Measurements from ENCODE around the gene FBXL13. TPM values are rescaled to one million over a fixed set of nuclear protein-coding genes. Genes with fewer than 3 reads are reported as not detected.
"Not testable (repeated sequence)": the region's sequence is repeated elsewhere in the genome, so short reads cannot be mapped to it uniquely, and the experiment has no call there.

The FBXL13 gene
- total RNA-seq, 1 experiment from 2014 or later = 0.35 TPM

DNA sequence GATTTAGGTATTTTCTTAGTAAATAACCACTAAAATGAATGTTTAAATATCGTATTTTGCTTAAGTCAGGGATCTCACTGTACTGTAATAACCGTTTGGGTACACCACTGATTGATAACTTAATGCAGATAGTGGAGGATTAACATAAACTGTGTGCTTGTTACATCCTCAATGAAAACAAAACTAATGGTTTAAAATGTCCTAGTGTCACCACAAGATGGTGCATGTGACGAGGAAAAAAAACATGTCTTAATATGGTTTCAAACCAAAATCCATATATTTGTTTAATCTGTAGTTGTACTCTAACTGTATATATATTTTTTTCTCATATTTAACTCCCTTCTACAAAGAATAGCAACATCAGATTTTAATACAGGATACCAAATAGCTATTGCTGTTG lies 19.5 kb upstream of the FBXL13 start:
- BruUV-seq (replicated peaks) = no TSS peak
- no peak for DNase-seq (ENCODE audit: unreplicated experiment)
- Mint-ChIP-seq H3K4me1 (ENCODE audit: insufficient read depth, unreplicated experiment) (peaks cover 5% of the 10 kb centered on the region), H3K27ac (ENCODE audit: low read depth, unreplicated experiment) (no peak overlapping the region), H3K4me3 (ENCODE audit: unreplicated experiment) (no peak overlapping the region), H3K9me3 (ENCODE audit: unreplicated experiment) (no peaks in the 10 kb centered on the region), H3K27me3 (ENCODE audit: insufficient read depth, unreplicated experiment) (no peaks in the 10 kb centered on the region), H3K36me3 (ENCODE audit: insufficient read depth, unreplicated experiment) (peaks cover 54% of the 10 kb centered on the region)
- POLR2A ChIA-PET = interaction anchor here (1.0 to 8.0 kb wide), 3 partner anchors 11 to 55 kb away, joined by 3 to 45 read pairs (median 7); partner anchors contain the start of genes ARMC10, FBXL13 and NAPEPLD
- TF ChIP-seq, protein P1, sequence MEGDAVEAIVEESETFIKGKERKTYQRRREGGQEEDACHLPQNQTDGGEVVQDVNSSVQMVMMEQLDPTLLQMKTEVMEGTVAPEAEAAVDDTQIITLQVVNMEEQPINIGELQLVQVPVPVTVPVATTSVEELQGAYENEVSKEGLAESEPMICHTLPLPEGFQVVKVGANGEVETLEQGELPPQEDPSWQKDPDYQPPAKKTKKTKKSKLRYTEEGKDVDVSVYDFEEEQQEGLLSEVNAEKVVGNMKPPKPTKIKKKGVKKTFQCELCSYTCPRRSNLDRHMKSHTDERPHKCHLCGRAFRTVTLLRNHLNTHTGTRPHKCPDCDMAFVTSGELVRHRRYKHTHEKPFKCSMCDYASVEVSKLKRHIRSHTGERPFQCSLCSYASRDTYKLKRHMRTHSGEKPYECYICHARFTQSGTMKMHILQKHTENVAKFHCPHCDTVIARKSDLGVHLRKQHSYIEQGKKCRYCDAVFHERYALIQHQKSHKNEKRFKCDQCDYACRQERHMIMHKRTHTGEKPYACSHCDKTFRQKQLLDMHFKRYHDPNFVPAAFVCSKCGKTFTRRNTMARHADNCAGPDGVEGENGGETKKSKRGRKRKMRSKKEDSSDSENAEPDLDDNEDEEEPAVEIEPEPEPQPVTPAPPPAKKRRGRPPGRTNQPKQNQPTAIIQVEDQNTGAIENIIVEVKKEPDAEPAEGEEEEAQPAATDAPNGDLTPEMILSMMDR (IDR thresholded peaks at IDR 0.05; ENCODE audit: unreplicated experiment) = no peak
- intact Hi-C loops (cut with micrococcal nuclease) = no loop called here
- CTCF ChIA-PET = no interaction called here

GRCh38 chr7:103093429-103093828 lies 18.8 kb upstream of the FBXL13 start:
- ChIA-PET CTCF (interaction anchor here (1.0 kb wide), 1 partner anchor 18 kb away, joined by 4 read pairs; the partner anchor contains the start of gene ARMC10), POLR2A (interaction anchor here (1.0 to 8.0 kb wide), 3 partner anchors 12 to 56 kb away, joined by 3 to 45 read pairs (median 7); partner anchors contain the start of genes ARMC10, FBXL13 and NAPEPLD)
- Mint-ChIP-seq H3K27ac (ENCODE audit: low read depth, unreplicated experiment) (no peak overlapping the region), H3K36me3 (ENCODE audit: insufficient read depth, unreplicated experiment) (peaks cover 59% of the 10 kb centered on the region), H3K4me1 (ENCODE audit: insufficient read depth, unreplicated experiment) (peaks cover 5% of the 10 kb centered on the region), H3K4me3 (ENCODE audit: unreplicated experiment) (no peak overlapping the region), H3K9me3 (ENCODE audit: unreplicated experiment) (no peaks in the 10 kb centered on the region), H3K27me3 (ENCODE audit: insufficient read depth, unreplicated experiment) (no peaks in the 10 kb centered on the region)
- DNase-seq (ENCODE audit: unreplicated experiment) = peak; percentile 49
- intact Hi-C loops (cut with micrococcal nuclease) = no loop called here
- BruUV-seq (replicated peaks) = no TSS peak
- TF ChIP-seq, protein P1 (IDR thresholded peaks at IDR 0.05; ENCODE audit: unreplicated experiment) = no peak

DNA sequence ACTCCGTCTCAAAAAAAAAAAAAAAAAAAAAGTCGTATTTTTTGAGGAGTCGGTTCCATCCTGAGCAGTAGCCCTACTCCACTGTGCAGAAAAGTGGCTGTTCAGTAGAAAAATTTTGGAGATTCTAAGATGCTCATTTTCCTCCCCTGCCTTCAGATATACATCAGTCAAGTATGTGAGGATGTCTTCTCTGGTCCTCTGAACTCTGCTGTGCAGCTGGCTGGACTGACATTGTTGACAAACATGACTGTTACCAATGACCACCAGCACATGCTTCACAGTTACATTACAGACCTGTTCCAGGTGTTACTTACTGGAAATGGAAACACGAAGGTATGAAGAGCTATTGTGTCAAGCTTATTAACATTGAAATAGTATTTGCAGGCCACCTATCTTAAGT lies 17.7 kb upstream of the FBXL13 start:
- DNase-seq (ENCODE audit: unreplicated experiment); H3K27ac Mint-ChIP-seq (ENCODE audit: low read depth, unreplicated experiment); H3K27me3 Mint-ChIP-seq (ENCODE audit: insufficient read depth, unreplicated experiment); intact Hi-C loops (cut with micrococcal nuclease); H3K4me3 Mint-ChIP-seq (ENCODE audit: unreplicated experiment); H3K4me1 Mint-ChIP-seq (ENCODE audit: insufficient read depth, unreplicated experiment); H3K9me3 Mint-ChIP-seq (ENCODE audit: unreplicated experiment); BruUV-seq (replicated peaks): not testable (repeated sequence)
- CTCF ChIA-PET = interaction anchor here (0.5 to 1.0 kb wide), 4 partner anchors 10 to 212 kb away, joined by 3 to 4 read pairs (median 3); partner anchors contain the start of gene ARMC10
- peaks cover 64% of the 10 kb centered on the region for H3K36me3 Mint-ChIP-seq (ENCODE audit: insufficient read depth, unreplicated experiment)
- POLR2A ChIA-PET = interaction anchor here (0.6 to 8.0 kb wide), 3 partner anchors 10 to 16 kb away, joined by 3 to 45 read pairs (median 3); partner anchors contain the start of genes ARMC10 and FBXL13

- TF ChIP-seq, protein P1 (IDR thresholded peaks at IDR 0.05; ENCODE audit: unreplicated experiment) = no peak
- no peak overlapping the region for H3K27ac Mint-ChIP-seq (ENCODE audit: low read depth, unreplicated experiment)
- no peak overlapping the region for H3K4me3 Mint-ChIP-seq (ENCODE audit: unreplicated experiment)
- no TSS peak for BruUV-seq (replicated peaks)
- no peaks in the 10 kb centered on the region for H3K4me1 Mint-ChIP-seq (ENCODE audit: insufficient read depth, unreplicated experiment)
- ChIA-PET CTCF (interaction anchor here (2.5 kb wide), 1 partner anchor 8 kb away, joined by 15 read pairs; the partner anchor contains the start of genes ARMC10 and FBXL13), POLR2A (interaction anchor here (2.0 kb wide), 1 partner anchor 8 kb away, joined by 8 read pairs; the partner anchor contains the start of genes ARMC10 and FBXL13)
- peaks cover 50% of the 10 kb centered on the region for H3K36me3 Mint-ChIP-seq (ENCODE audit: insufficient read depth, unreplicated experiment)
- DNase-seq (ENCODE audit: unreplicated experiment) = no peak
- intact Hi-C loops (cut with micrococcal nuclease) = no loop called here
- H3K9me3 Mint-ChIP-seq (ENCODE audit: unreplicated experiment) = no peaks in the 10 kb centered on the region
- no peaks in the 10 kb centered on the region for H3K27me3 Mint-ChIP-seq (ENCODE audit: insufficient read depth, unreplicated experiment)
Observed at GRCh38 chr7:103083210-103083609, 8.6 kb upstream of the FBXL13 start.

Measured in MCF 10A (cell line).